Chondrocyte (in vitro differentiated cells): ENCODE measurements around the gene DDX31. TPM values are rescaled to one million over a fixed set of nuclear protein-coding genes. Genes with fewer than 3 reads are reported as not detected.

ENCODE experiments used
- DNase-seq: peaks from one replicate; pipeline ENCODE4 v3.0.0; 2021; ENCODE audit warnings: mixed read lengths, low spot score
- H3K27ac Mint-ChIP-seq: one replicate; pipeline ENCODE4 v1.8.0; 2021; ENCODE audit warnings: mild to moderate bottlenecking, moderate library complexity, mixed read lengths; ENCODE audit not compliant: unreplicated experiment
- H3K27me3 Mint-ChIP-seq: 2 replicates; pipeline ENCODE4 v1.8.0; 2021; ENCODE audit warnings: low read depth, mixed read lengths
- H3K36me3 Mint-ChIP-seq: 2 replicates; pipeline ENCODE4 v1.8.0; 2021; ENCODE audit warnings: low read depth, mixed read lengths
- H3K4me1 Mint-ChIP-seq: 2 replicates; pipeline ENCODE4 v1.8.0; 2021; ENCODE audit warnings: low read depth, mild to moderate bottlenecking, mixed read lengths
- H3K4me3 Mint-ChIP-seq: one replicate; pipeline ENCODE4 v1.8.0; 2021; ENCODE audit warnings: mild to moderate bottlenecking, moderate library complexity, mixed read lengths; ENCODE audit not compliant: unreplicated experiment
- H3K9me3 Mint-ChIP-seq: 2 replicates; pipeline ENCODE4 v1.8.0; 2021; ENCODE audit warnings: low read depth, mixed read lengths
- CTCF ChIP-seq: fragments of 200-600 bp; sonication (generic); IDR thresholded peaks from 2 replicates; pipeline ENCODE4 v1.5.0; 2021; ENCODE audit warnings: antibody characterized with exemption, mild to moderate bottlenecking, moderate library complexity
- total RNA-seq: library from RNA; stranded (reverse); gene quantifications from 3 replicates; pipeline ENCODE4 v1.2.1, GENCODE V29; 2021

The DDX31 gene
- total RNA-seq, 1 donor from 2014 or later, result 11.9 TPM

DNA sequence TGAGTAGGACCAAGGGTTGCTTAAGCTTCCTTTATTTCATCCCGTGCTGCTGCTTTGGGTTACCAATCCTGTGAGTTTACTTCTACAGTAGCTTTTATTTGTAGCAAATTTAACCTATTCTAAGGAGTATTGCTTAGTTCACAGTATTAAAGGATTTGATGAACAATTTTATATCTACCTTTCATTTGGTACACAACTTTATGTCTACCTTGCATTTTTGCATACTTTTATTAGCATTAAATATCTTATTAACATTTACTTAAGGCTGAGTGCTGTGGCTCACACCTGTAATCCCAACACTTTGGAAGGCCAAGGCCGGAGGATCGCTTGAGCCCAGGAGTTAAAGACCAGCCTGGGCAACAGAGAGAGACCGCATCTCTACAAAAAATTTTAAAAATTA, 4.7 kb upstream of the DDX31 start:
- Mint-ChIP-seq H3K27me3 (no peaks in the 10 kb centered on the region), H3K4me1 (peaks cover 35% of the 10 kb centered on the region), H3K36me3 (peaks cover 18% of the 10 kb centered on the region), H3K4me3 (no peak overlapping the region), H3K9me3 (no peaks in the 10 kb centered on the region), H3K27ac (no peak overlapping the region)
- DNase-seq, result no peak
- no peak for TF ChIP-seq CTCF

DNA sequence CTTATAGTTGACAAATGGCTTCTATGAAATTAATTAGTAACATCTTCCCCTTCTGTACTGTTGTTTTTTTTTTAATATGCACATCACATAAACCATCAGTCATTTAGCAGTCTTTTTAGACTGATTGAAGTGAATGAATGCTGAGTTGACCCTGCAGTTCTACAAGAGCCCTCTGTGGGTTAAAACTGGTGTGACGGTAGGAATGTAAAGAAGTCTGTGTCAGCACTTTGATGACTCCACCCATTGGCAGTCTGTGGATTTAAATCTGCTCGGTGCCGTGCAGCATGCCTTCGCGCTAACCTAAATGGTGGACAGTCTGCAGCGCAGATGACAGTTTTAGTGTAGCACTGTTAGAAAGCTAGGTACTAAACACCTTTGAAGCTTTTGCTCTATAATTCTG, 3.6 kb upstream of the DDX31 start:
- Mint-ChIP-seq H3K9me3 (no peaks in the 10 kb centered on the region), H3K27me3 (no peaks in the 10 kb centered on the region), H3K4me1 (peaks cover 41% of the 10 kb centered on the region), H3K4me3 (peak overlapping the region; percentile 33), H3K36me3 (peaks cover 7% of the 10 kb centered on the region), H3K27ac (peak overlapping the region; percentile 33)
- no peak for DNase-seq
- peak; percentile 62 for TF ChIP-seq CTCF

- H3K9me3 Mint-ChIP-seq, result no peaks in the 10 kb centered on the region
- no peak overlapping the region for H3K4me3 Mint-ChIP-seq
- DNase-seq, result no peak
- peak overlapping the region; percentile 0 for H3K27ac Mint-ChIP-seq
- H3K27me3 Mint-ChIP-seq, result no peaks in the 10 kb centered on the region
- peaks cover 51% of the 10 kb centered on the region for H3K4me1 Mint-ChIP-seq
- H3K36me3 Mint-ChIP-seq, result peaks cover 2% of the 10 kb centered on the region
- no peak for TF ChIP-seq CTCF
Measured at GRCh38 chr9:132672413-132672690, 2.6 kb upstream of the DDX31 start.

- peaks cover 51% of the 10 kb centered on the region for H3K4me1 Mint-ChIP-seq
- H3K36me3 Mint-ChIP-seq, result no peaks in the 10 kb centered on the region
- H3K27ac Mint-ChIP-seq, result peak overlapping the region; percentile 92
- no peaks in the 10 kb centered on the region for H3K9me3 Mint-ChIP-seq
- no peak for DNase-seq
- peak overlapping the region; percentile 91 for H3K4me3 Mint-ChIP-seq
- no peak for TF ChIP-seq CTCF
- H3K27me3 Mint-ChIP-seq, result no peaks in the 10 kb centered on the region
Measured at GRCh38 chr9:132671620-132672412, 2.0 kb upstream of the DDX31 start.

DNA sequence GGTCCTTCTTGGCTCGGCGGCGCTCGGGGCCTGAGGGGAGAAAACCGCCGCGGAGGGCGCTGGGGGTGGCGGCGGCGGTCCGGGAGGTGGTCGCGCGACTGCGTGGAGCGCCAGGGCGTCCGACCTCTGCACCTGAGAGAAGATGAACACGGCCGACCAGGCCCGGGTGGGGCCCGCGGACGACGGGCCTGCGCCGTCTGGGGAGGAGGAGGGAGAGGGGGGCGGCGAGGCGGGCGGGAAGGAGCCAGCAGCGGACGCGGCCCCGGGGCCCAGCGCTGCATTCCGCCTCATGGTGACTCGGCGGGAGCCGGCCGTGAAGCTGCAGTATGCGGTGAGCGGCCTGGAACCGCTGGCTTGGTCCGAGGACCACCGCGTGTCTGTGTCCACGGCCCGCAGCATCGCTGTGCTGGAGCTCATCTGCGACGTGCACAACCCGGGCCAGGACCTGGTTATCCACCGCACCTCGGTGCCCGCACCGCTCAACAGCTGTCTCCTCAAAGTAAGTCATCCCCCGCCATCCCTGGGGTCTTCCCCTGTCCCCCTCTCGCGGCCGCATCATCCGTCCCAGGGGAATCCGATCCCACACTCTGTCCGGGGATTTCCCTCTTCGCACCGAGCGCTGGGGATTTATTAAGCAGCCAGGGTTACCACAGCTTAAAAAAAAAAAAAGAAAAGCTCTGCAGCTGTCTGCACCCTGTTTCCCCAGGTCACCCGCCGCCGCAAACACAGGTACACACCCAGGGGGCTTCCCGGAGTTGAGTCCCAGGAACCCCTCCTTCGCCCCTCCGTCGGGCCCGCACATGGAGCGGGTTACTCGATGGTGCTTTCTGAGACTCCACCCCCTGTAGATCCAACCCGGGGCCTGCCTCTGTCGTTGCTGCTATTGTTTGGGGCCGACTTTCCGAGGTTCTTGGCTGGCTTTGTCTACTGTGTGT, 941 bp upstream of the DDX31 start, which contains the start of gene GTF3C4:
Gene GTF3C4 (plus strand): TSS at position 8 of the 935 bp plus-strand sequence. CDS start 135 bp downstream, at position 143.
- peak within 1 kb of the TSS; percentile 92 for H3K27ac Mint-ChIP-seq
- peaks cover 51% of the 10 kb centered on the region for H3K4me1 Mint-ChIP-seq
- DNase-seq, result no peak
- no peaks in the 10 kb centered on the region for H3K9me3 Mint-ChIP-seq
- no peaks in the 10 kb centered on the region for H3K27me3 Mint-ChIP-seq
- peak within 1 kb of the TSS; percentile 91 for H3K4me3 Mint-ChIP-seq
- TF ChIP-seq CTCF, result no peak
- H3K36me3 Mint-ChIP-seq, result no peaks in the 10 kb centered on the region
